NCI-H226 (cell line): ENCODE results near the gene SLC6A18.

ENCODE experiments used
- DNase-seq: peaks from one replicate; pipeline ENCODE4 v3.0.0-alpha.2; 2015

Gene SLC6A18

DNA sequence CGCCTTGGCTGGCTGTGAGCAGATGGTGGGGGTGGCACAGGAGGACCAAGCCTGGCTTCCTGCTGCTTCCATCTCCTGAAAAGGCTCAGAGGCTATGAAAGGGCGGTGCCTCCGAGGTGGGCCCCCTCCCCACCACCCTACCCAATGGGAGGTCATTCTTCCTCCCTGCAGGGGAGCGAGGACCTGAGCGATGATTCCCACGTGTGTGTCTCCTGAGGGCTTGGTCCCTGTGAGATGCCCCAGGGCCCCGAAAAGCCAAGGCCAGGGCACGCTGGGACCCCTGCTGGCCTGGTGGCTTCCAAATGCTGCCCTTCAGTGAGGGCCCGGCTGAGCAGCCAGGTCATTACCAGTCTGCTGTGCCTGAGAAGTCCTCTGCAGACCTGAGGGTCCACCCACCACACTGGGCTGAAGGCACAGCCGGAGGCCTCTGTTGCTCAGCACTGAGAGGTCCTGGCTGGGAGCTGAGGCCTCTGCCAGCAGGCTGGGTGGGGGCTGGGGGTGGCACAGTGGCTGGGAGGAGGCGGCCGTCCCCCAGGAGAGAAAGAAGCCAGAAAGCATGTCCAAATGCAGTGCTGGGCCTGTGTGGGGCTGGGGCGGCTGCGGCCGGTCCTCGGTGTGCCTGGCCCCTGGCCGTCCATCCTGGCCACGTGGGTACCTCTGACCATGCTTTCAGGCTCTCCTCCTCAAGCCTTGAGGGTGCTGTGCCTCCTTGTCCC, 37.8 kb upstream of the SLC6A18 start:
- DNase-seq, result no peak

DNA sequence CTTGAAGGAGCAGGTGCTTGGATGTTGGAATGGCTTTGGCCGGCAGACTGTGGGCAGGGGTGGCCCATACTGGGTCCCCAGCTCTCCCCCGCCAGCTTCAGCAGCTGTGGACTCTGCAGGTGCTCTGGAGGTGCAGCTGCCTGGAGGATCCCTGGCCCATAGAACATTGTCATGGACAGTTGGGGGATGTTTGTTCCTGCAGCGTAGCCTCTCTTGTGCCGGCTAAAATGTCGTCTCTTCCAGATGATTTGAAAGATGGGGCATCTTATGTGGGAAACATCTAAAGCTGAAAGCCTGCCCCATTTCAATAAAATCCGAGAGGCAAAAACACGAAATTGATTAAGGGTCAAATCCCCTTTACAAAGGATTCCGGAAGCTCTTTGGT, 37.2 kb upstream of the SLC6A18 start:
- no peak for DNase-seq

DNA sequence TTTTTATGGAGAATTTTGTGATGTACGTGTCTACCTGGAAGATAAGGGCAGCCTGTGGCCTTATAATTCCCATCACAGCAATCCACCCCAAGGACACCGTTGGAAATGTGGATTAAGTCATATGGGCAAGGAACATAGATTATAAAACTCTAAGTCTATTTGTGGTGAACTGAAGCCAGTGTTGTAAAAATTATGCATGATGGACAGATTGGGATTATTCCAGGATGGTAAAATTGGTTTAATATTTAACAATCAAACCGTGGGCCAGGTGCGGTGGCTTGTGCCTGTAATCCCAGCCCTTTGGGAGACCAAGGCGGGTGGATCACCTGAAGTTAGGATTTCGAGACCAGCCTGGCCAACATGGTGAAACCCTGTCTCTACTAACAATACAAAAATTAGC, 36.7 kb upstream of the SLC6A18 start:
- DNase-seq, result no peak

DNA sequence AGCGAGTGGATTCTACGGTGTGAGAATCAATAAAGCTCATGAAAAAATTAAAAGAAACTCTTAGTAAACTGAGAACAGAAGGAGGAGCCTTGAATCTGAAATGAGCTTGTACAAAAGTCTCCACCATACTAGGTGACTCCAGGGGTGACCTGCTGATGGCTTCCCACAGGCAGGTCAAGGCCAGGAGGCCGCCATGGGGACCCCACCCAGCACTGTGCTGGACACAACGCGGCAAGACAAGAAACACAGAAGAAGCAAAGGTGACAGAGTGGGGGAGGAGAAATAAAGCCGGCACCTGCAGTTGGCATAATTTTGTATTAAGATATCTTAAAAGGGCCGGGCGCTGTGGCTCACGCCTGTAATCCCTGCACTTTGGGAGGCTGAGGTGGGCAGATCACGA, 35.9 kb upstream of the SLC6A18 start:
- DNase-seq, result no peak

DNA sequence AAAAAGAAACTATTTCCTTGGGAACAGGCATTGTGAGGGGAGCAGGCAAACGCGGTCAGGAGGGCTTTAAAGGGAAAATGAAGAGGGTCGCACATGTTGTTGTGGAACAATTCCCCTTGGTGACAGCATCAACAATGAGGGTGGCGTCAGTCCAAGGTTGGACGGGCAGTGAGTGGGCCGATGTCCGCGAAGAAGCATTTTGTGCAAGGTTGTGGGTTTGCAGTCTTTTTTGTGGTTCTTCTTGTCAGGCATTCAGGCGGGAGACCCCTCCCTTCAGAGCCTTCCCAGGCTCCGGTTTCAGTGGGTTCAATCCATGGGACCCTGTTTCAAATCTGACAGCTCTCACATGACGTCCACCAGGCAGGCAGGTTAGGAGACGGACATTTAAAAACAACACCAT, 34.9 kb upstream of the SLC6A18 start:
- no peak for DNase-seq

DNA sequence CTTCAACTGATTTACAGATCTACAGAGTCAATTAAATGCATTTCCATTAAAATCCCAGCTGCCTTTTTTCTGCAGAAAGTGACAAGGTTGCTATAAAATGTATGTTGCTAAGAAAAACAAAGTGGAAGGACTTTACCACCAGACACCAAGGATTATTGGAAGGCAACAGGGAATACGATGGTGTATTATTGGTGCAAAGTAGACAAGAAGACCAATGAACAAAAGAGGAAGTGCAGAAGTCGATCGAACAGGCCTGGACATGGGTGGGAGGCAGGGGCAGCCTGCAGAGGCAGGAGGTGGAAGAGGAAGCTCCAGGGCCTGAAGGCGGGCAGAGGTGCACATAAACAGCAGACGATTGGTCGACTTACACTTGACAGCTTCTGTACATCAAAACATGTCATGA, 34.3 kb upstream of the SLC6A18 start:
- DNase-seq, result no peak

DNA sequence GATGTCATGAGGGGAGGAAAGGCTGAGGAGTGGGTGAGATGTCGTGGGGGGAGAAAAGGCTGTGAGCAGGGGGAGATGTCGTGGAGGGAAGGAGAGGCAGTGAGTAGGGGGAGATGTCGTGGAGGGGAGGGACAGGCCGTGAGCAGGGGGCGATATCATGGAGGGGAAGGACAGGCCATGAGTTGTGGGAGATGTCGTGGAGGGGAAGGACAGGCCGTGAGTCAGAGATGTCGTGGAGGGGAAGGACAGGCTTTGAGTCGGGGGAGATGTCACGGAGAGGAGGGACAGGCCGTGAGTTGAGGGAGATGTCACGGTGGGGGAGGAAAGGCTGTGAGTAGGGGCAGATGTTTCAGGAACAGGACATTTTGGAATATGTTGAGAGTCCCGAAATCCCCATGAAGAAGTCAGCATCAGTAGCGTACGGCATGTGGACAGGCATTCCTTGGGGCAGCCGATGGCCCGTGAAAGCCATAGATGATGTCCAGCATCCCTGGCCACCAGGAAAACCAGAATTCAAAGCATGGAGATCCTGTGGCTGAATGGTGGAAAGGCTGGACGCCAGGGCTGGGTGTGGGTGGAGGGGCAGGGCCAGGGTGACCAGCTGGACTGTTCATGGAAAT, 32.1 kb upstream of the SLC6A18 start:
- no peak for DNase-seq

DNA sequence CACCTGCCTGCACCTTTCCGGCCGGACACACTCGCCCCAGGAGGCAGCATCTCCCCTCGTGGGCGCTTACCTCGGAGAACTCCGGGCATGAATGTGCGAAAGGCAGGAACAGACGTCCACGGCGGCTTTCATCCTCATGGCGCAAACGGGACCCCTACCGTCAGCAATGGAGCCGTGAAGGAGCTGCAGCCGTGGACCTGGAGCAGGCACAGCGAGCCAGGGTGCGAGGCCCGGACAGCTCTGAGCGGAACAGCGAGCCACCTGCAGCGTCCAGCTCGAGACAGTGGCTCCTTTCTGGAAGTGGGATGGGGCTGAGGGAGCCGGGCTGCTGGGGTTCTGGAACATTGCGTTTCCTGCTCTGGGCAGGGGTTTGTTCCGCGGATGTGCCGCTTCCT, 31.6 kb upstream of the SLC6A18 start:
- no peak for DNase-seq

DNA sequence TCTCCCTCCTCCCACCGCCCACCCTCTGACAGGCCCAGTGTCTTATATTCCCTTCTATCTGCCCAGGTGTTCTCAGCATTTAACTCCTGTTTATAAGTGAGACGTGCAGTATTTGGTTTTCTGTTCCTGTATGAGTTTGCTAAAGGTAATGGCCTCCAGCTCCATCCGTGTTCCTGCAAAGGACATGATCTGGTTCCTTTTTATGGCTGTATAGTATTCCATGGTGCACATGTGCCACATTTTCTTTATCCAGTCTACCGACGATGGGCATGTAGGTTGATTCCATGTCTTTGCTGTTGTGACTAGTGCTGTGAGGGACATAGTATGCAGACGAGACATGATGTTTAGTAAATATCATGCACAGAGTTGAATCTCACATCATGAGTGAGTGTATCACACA, 30.8 kb upstream of the SLC6A18 start:
- no peak for DNase-seq

DNA sequence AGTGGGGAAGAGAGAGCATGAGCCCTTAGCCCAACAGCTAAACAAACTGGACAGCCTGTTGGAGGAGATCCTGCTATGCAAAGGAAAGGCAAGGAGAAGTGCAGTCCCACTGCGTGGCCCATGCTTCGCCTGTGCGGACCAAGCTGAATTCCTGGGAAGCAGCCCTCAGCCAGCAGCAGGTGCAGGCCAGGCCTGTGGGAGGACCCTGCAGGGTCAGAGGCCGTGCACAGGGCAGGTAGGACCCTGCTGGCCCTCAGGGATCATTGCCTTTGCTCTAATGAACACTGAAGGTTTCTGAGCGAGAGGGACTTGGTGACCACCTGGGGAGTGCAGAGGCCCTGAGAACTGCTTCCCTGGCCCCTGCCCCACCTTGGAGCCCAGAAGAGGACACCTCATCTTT, 29.7 kb upstream of the SLC6A18 start:
- DNase-seq, result no peak

DNA sequence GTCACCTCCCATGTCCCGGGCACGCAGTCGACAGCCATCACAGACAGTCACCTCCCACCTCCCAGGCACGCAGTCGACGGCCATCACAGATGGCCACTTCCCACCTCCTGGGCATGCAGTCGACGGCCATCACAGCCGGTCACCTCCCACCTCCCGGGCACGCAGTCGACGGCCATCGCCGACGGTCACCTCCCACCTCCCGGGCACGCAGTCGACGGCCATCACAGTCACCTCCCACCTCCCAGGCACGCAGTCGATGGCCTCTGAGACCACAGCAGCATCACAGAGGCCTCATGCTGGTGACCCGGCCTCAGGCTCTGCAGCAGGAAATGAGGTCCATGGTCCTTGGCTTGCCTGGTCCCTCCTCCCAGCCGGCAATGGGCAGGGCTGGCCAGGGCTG, 29.3 kb upstream of the SLC6A18 start:
- no peak for DNase-seq

DNA sequence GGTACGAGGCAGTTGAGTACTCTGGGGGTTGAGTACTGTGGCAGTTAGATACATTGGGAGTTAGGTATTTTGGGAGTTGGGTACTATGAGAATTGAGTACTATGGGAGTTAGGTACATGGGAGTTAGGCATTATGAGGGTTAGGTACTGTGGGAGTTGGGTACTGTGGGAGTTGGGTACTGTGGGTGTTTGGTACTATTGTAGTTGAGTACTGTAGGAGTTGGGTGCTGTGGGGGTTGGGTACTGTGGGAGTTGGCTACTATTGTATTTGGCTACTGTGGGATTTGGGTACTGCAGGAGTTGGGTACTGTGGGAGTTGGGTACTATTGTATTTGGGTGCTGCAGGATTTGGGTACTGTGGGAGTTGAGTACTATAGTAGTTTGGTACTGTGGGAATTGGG, 28.6 kb upstream of the SLC6A18 start:
- no peak for DNase-seq

DNA sequence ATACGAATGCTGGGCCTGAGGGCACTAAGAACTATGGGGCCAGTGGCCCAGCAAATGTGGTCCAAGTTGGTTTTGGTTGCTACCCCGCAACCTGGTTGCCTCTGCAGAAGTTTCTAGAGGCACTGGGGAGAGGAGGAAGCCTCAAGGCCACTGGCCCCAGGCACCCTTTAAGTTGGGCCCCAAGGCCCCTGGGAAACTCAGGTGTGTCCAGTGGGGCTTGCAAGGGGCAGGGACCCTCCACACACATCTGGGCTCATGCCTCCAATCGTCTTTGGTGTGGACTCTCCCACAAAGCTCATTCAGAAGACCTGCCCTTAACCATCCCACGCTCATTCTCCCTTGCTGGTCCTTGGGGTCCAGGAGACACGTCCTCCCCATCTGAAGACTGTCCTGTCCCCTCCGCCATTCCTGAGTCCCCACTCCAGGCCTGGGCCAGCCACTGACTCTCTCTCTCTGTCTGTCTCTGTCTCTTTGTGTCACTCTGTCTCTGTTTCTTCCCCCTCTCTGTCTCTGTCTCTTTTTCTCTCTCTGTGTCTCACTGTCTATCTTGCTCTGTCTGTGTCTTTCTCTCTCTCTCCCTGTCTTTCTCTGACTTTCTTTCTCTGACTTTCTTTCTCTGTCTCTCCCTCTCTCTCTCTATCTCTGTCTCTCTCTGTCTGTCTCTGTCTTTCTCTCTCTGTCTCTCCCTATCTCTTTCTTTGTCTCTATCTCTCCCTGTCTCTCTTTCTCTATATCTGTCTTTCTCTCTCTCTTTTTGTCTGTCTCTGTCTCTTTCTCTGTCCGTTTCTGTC, 27.1 kb upstream of the SLC6A18 start:
- DNase-seq, result no peak

DNA sequence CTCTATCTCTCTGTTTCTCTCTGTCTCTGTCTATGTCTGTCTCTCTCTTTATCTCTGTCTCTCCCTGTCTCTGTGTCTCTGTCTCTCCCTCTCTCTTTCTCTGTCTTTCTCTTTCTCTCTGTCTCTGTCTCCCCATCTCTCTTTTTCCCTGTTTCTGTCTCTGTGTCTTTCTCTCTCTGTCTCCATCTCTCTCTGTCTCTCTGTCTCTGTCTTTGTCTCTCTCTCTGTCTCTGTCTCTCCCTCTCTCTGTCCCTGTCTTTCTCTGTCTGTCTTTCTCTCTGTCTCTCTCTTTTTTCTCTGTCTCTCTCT, 25.9 kb upstream of the SLC6A18 start:
- no peak for DNase-seq

DNA sequence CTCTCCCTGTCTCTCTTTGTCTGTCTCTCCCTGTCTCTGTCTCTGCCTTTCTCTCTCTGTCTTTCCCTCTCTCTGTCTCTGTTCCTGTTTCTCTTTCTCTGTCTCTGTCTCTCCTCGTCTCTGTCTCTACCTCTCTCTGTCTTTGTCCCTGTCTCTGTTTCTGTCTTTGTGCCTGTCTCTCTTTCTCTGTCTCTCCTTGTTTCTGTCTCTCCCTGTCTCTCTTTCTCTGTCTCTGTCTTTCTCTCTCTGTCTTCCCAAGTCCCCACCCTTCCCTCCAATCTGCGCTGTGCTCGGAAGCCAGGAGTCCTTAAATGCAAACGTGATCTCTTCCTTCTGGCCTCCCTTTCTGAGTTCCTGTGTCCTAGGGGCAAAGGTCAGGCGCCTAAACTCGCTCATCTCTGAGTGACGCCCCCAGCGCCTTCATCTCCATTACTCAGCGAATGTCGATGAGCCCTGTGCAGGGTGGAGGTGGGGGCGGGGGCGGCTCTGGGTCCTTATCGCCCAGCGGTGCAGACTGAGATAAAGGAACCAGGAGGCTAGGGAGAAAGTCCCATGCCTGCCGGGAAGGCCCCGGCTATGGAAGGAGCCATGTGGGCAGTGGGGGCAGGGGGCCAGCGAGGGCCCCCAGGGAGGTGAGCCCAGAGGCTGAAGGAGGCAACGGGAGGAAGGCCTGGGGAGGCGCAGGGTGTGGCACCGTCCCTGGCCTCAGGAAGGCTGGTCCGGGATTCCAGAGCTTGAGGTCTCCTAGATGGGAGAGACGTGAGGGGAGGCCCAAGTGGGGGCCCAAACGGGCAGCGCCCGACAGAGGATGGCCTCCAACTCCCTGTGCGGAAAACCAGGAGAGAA, 25.3 kb upstream of the SLC6A18 start:
- no peak for DNase-seq

DNA sequence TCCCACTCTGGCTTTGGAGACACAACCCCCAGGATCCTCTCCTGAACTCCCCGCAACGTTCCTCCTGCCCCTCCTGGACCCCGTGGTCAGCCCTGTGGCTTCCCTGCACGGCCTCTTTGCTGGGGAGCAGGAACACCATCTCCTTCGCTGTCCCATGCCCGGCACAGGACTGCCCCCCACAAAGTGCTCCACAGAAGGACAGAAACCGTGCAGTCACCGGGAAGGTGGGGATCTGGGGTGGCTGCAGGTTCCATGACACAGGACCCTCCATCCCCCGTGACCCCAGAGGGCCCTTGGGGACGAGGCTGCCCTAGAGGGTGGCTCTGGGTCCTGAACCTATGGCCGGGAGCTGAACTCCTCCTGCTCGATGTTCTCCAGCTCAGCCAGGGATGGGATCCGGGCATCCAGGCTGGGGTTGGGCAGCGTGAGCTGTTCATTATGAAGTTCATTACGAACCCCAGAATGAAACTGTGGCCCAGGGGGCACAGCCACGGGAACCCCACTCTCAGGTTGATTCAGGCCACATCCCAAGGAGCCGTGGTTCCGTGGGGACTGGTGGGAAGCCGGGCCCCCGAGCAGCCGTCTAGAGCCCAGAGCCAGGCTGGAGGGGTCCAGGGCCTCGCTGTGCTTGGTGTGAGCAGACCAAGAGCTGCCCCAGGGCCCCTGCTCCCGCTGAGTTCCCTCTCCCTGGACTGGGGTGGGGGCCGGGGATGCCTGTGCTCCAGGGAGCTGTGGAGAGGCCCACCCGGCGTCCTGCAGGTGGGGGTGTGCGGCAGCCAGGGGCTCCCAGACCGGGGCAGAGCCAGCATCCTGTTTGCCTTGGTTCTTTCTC, 24.5 kb upstream of the SLC6A18 start:
- no peak for DNase-seq

DNA sequence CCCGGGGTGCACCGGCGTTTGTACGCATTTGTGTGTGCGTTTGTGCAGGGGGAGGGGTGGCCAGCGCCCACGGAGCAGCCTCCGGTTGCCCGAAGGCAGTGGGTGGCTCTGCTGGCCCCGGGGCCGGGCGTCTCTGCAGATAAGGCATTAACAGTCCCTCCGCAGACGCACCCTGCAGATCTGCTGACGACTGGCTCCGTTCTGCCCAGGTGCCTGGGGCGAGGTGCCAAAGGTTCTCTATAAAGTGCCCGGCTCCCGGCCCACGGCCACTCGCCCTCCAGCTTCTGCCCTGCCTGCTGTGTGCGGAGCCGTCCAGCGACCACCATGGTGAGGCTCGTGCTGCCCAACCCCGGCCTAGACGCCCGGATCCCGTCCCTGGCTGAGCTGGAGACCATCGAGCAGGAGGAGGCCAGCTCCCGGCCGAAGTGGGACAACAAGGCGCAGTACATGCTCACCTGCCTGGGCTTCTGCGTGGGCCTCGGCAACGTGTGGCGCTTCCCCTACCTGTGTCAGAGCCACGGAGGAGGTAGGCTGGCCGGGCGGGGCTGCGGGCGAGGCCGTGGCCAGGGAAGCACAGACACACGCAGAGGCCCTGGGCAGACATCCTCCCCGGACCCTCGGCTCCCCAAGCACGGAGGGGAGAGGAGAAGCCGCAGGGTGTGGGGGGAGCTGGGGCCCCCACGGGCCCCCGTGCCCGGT, 23.7 kb upstream of the SLC6A18 start, which contains the start of gene SLC6A19:
Gene SLC6A19, plus strand, starts transcription at position 269 of the 699 bp plus-strand sequence. Its CDS starts 56 bp downstream, at position 325.
- DNase-seq, result no peak

DNA sequence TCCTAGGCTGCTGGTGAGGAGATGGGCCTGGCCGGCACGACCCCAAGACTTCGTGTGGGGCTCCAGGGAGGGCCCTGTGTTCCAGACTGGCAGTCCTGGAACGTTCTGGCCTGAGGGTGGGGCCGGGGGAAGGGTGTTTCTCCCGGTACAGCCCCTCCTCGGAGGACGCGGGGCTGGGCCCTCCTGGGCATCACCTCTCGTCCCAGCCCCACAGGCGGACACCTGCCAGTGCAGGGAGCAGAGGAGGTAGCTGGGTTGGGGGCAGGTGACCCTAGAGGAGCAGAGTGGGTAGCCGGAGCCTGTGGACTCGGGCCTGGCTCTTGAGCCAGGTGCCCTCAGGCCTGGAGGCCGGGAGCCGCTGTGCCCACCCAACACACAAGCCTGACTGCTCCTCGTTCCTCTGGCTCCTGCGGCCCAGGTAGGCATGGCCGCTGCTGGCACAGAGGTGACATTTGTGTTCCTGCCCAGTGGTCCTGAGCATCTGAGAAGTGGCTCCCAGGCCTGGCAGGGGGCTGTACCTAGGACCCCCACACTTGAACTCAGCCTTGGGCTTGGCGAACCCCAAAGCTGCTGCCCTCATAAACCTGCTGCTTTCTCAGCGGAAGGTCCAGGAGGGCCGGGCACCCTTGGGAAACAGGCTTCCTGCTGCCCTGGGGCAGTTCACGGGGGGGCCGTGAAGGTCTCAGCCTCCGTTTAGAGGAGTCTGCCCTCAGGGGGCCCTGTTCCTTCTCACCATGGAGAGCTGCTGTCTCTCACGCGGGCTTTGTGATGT, 23.0 kb upstream of the SLC6A18 start:
- no peak for DNase-seq

DNA sequence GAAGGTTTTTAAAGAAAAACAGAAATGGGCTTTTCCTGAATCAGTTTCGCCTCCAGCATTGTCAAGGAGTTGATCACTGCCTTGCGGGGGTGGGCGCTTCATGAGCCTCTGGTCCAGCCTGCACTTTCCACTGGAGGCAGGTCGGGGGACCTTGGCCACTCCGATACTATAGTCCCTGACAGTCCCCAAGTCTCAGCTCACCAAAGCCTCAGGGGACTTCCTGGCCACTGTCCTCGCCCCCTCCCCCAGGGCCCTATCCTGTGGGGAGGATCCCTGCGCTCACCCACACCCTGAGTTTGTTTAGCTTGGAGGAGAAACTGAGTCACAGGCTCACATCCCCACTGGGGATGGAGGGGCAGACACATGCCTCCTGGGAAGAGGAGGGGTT, 22.4 kb upstream of the SLC6A18 start:
- no peak for DNase-seq

DNA sequence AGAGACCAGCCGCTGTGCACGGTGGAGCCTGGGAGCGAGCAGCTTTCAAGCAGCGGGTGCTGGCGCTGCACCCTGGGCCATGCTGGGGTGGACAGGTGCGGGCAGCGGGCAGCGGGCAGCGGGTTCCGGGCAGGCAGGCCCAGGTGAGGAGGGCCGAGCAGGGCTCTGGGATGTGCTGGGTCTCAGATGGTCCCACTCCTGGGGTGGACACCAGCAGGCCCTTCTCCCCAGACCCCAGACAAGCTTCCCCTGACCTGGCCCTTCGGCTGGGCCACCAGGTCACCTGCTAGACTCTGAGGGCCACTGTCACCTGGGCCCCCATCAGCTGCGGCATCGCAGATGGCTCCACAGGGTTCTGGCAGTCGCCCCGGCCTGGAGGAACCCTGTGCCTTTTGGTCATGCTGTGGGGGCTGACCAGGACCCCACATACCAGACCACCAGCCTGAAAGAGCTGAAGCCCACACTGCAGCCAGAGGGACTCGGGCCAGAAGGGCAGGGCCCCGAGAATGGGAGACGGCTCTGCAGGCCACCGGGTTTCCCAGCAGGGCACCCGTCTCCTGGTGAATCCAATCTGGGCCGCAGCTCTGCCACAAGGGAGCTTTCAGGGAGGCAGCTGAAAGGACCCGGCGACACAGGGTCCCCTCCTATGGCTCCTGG, 21.7 kb upstream of the SLC6A18 start:
- DNase-seq, result no peak
